GM03348 (cell line): ENCODE measurements around the gene GHITM.
"Not testable (repeated sequence)": the region's sequence is repeated elsewhere in the genome, so short reads cannot be mapped to it uniquely, and the experiment has no call there.

ENCODE experiments used
- DNase-seq: peaks from one replicate; pipeline ENCODE4 v3.0.0; 2012; ENCODE audit warnings: low spot score

Gene GHITM

DNA sequence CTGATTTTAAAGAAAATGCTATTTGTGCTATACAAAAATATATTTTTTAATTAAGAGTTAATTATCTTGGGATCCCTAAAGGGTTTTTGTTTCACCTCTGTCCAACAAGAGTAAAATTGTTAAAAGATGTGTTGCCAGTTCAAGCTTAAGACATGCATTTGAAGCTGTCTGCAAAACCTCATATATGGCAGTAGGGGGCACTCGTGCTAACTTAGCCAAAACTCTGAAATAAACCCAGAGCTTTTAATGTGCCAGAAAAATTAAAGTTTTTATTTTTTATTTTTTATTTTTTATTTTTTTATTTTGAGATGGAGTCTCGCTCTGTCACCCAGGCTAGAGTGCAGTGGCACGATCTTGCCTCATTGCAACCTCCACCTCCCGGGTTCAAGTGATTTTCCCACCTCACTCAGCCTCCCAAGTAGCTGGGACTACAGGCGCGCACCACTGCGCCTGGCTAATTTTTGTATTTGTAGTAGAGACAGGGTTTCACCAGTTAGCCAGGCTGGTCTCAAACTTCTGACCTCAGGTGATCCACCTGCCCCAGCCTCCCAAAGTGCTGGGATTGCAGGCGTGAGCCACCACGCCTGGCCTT lies 8.8 kb downstream of the GHITM start:
- DNase-seq, result peak; percentile 58

DNA sequence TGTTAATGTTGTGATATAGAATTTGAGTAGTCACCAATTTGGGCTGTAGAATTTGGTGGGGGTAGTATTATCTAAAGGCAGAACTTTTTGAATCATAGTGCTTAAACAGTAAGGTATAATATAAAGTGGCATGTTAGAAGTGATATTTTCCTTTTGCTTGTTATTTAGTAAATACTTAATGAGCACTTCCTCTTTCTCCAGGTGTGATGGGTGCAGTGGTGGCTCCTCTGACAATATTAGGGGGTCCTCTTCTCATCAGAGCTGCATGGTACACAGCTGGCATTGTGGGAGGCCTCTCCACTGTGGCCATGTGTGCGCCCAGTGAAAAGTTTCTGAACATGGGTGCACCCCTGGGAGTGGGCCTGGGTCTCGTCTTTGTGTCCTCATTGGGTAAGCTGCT lies 10.5 kb downstream of the GHITM start:
- DNase-seq, result no peak

DNA sequence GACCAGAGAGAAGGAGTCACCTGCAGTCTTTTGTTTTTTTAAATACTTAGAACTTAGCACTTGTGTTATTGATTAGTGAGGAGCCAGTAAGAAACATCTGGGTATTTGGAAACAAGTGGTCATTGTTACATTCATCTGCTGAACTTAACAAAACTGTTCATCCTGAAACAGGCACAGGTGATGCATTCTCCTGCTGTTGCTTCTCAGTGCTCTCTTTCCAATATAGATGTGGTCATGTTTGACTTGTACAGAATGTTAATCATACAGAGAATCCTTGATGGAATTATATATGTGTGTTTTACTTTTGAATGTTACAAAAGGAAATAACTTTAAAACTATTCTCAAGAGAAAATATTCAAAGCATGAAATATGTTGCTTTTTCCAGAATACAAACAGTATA lies 13.5 kb downstream of the GHITM start:
- DNase-seq, result no peak

GRCh38 chr10:84155521-84155920 lies 16.2 kb downstream of the GHITM start:
- DNase-seq, result no peak

DNA sequence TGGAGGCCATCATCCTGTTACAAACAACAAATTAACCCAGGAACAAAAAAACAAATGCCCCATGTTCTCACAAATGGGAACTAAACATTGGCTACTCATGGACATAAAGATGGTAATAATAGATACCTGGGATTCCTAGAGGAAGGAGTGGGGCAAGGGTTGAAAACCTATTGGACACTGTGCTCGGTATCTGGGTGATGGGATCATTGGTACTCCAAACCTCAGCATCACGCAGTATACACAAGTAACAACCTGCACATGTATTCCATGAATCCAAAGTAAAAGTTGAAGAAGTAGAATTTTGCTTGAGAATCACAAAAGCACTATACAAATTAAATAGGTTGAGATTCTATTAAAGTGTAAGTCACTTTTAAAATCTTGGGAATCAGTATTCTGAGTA lies 16.7 kb downstream of the GHITM start:
- DNase-seq, result no peak

DNA sequence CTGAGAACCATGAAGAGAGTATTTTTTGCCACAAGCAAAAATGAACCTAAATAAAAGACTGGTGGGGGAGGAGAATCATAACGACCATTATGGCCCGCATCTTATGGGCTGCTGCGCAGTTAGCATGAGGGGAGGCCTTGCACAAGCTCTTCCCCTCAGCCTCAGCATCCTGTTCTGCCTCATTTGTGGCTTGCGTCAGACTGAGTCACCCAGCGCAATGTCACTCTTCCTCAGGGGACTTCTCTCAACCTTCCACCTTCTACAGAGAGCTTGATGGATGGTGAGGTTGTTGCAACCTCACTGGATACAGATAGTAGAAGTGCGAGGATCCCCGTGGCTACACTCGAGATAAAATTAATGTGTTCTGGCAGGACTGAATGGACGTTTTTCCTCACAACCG lies 17.5 kb downstream of the GHITM start:
- DNase-seq, result no peak

- no peak for DNase-seq
Measured at GRCh38 chr10:84158061-84158460, 18.8 kb downstream of the GHITM start.

DNA sequence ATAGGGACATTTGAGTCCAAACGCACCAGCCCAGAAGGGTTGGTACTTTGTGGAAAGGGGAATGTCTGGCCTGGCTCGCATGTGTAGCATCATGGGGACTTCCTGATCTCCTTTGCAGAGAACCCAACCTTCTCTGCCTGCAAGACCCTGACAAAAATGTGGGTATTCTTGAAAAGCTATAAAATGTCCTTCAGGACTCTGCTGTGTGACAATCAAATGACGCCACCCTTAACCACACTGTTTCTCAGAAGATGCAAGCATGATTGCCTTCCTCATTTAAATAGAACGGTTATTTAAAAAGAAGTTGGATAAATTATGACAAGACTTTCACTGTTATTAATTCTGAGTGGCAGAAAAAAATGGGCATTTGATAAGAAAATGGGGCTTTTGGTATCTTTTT lies 19.2 kb downstream of the GHITM start:
- DNase-seq, result no peak

- no peak for DNase-seq
Measured at GRCh38 chr10:84159076-84159685, 19.9 kb downstream of the GHITM start.

DNA sequence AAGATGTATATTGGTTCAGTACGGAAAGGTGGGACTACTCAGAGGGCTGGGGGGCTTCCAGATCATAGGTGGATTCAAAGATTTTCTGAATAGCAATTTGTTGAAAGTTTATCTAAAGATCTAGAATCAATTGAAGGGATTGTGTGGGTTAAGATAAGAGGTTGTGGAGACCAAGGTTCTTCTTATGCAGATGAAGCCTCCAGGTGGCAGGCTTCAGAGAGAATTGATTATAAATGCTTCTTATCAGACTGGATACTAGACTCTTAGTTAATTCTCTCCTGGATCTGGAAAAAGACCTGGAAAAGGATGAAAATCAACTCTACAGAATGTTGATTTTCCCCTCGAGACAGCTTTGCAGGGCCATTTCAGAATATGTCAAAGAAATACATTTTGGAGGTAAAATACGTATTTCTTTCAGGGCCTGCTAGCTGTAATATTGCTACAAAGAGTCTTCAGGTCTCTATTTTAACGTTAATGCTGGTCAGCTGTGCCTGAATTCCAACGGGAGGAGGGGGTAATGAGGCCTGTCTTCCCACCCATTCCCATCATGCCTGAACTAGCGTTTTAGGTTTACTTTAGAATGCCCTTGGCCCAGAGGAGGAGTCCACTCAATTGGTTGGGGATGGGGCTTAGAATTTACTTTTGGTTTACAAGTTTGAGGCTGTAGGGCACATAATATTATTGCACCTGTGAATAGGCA lies 21.5 kb downstream of the GHITM start:
- DNase-seq, result no peak

DNA sequence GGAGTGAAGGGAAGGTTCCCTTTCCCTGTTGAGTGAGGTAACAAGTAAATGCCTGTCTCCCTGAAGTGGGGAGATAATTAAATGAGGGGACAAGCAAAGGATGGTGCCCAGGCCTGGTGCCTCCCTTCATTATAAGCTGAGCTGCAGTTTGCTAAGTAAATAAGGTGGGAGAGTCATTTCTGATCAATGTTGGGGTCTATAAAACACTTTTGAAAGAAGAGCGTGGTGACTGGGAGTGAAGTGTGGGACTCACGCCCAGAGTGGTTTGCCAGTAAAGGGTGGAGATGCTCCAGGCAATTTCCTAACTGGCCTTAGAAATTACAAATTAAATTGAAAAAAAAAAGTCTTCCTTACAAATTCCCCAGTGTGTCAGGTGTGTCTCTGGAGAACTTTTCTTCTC lies 24.7 kb downstream of the GHITM start:
- DNase-seq, result no peak

DNA sequence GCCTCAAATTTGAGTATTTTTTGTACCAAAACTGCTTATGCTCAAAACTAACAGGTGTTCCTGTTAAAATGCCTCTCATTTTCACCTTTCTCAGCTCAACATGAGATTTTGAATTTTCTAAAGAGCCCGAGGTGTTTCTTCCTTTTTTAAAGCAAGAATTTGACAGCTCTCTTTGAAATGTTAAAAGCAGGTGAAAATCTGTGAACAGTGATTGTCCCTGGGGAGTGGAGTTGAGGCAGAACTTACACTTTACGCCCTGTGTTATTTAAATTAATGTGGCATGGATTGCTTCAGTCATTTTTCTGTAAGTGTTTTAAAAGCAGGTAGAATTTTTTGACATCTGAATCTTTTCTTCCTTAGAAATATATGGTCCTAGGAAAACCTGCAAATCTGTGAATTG lies 25.1 kb downstream of the GHITM start:
- no peak for DNase-seq

DNA sequence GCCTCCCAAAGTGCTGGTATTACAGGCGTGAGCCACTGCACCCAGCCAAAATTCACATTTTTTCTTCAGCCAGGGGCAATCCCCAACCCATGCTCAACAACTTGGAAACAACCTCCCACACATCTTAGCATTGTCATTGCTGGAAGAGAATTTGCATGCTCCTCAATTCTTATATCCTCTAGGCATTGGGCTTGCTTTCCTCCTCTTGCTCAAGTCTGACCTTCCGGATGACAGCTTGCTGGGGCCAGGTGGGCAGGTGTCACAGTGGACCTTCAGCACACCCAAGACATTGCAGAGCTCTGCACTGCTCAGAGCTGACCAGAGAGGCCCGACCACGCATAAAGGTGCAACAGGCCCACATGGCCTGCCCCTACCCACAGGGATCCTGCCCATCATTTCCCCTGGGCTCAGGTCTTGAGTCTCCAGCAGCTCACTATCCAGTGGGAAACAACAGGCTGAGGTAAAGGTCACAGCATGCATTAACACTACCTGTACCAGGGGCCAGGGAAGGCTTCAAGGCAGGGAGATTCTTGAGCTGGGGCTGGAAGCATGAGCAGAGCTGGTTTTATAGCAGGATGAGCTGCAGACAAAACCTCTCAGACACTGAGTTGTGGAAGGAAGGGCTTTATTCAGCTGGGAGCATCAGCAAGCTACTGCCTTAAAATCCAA lies 27.4 kb downstream of the GHITM start:
- DNase-seq, result no peak

DNA sequence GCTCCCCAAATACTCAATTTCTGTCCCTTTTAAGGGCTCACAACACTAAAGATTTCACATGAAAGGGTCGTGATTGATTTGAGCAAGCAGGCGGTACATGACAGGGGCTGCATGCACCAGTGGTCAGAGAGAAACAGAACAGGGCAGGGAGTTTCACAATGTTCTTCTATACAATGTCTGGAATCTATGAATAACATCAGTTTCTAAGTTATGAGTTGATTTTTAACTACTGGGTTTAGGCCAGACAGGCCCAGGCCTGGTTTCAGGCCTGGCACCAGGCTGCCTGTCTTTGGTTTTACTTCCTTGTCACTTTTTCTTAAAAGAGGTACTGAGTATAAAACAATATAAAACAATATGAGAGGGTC lies 28.0 kb downstream of the GHITM start:
- not testable (repeated sequence) for DNase-seq

GRCh38 chr10:84168382-84168781 lies 29.1 kb downstream of the GHITM start:
- not testable (repeated sequence) for DNase-seq

DNA sequence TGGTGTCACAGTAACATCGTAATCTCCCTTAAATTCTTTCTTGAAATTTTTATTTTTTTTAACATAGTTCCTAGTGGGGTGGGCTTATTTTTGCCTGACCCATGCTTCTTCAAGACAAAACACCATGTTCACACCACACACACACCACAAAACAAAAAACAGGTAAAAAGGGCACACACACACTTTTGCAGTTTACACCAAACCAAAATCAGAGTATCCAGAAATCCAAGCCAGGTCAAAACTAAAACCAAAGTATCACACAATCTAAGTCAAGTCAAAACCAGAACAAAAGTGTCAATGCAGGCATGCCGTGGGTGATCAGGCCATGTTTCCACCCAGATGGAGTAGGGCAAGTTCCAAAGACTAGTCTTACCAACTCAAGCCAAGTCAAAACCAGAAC lies 31.9 kb downstream of the GHITM start:
- DNase-seq, result not testable (repeated sequence)

DNA sequence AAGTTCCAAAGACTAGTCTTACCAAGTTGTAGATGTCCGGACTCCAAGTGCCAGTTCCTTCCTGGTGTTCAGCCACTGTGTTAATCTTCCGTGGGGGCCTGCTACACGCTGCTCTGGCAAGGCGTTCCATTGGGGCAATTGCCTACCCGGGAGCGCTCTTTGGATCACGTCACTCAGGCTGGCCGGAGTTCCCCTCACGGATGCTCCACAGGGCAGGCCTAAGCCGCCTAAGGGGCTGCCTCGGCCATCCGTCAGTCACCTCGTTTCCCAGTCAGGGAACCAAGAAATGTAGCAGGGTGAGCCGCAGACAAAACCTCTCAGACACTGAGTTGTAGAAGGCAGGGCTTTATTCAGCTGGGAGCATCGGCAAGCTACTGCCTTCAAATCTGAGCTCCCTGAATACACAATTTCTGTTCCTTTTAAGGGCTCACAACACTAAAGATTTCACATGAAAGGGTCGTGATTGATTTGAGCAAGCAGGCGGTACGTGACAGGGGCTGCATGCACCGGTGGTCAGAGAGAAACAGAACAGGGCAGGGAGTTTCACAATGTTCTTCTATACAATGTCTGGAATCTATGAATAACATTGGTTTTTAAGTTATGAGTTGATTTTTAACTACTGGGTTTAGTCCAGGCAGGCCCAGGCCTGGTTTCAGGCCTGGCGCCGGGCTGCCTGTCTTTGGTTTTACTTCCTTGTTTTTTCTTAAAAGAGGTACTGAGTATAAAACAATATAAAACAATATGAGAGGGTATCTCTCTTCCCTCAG lies 32.6 kb downstream of the GHITM start:
- not testable (repeated sequence) for DNase-seq

GRCh38 chr10:84172467-84173356 lies 33.4 kb downstream of the GHITM start:
- no peak for DNase-seq

DNA sequence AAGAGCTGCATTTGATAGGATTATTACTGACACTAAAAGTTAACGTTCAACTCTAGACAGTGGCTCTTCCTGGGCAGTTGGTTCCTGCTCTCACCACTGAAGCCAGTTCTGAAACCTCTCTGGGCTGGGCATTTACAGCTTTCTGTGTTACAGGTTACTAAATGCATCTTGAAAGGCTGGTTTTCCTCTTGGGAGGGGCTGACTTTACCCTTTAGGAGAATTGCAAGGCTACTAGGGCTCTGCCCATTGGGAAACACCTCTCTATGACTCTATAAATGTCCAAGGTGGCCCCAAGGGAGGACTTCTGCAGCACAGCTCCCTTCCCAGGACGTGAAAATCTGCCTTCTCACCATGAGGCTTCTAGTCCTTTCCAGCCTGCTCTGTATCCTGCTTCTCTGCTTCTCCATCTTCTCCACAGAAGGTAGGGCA lies 34.2 kb downstream of the GHITM start, which contains the start of gene GPR15LG:
Gene GPR15LG, plus strand, starts transcription at position 301 of the 429 bp plus-strand sequence. Its CDS starts 51 bp downstream, at position 352.
- DNase-seq, result no peak

GRCh38 chr10:84175436-84175835 lies 36.1 kb downstream of the GHITM start:
- no peak for DNase-seq

DNA sequence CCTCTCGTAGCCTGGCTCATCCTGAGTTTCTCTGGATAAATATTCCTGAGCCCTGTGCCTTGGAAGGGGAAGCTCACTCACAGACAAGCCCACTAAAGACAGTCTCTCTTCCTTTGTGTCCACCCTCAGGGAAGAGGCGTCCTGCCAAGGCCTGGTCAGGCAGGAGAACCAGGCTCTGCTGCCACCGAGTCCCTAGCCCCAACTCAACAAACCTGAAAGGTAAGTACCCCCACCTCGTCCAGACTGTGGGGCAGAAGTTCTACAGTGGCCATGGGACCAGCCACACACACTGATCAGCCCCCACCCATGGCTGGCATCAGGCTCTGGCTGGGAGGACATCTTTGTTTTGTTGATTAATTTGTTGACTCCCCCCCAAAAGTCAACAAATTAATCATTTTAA lies 37.0 kb downstream of the GHITM start:
- DNase-seq, result no peak
